Mammary epithelial cell (primary cell): ENCODE data around the gene ZFP69B.

Experiments
- CTCF ChIP-seq, 2 donors: IDR thresholded peaks in 1 of 2; conservative IDR thresholded peaks in 1 of 2; 2 replicates each; pipeline ENCODE4 v1.5.1; 2011 to 2012; ENCODE audit warnings: inconsistent platforms in 2 of 2, low read length in 2 of 2, mild to moderate bottlenecking in 2 of 2, control low read depth in 1 of 2, low read depth in 1 of 2; ENCODE audit not compliant: insufficient read depth in 1 of 2; ENCODE audit errors: extremely low read depth in 1 of 2
- EZH2 ChIP-seq: IDR thresholded peaks from 2 replicates; pipeline ENCODE4 v1.6.1; 2012; ENCODE audit warnings: low read length, inconsistent platforms, borderline replicate concordance

- TF ChIP-seq CTCF (conservative IDR thresholded peaks at IDR 0.05 in 1 of 2, IDR thresholded peaks at IDR 0.05 in 1 of 2; ENCODE audit: extremely low read depth in 1 of 2, insufficient read depth in 1 of 2, low read depth in 1 of 2, low read length in 2 of 2): no peak
- TF ChIP-seq EZH2: no peak
Observed at GRCh38 chr1:40462956-40463590, 12.8 kb downstream of the ZFP69B start.
